Panc1 (cell line): Measurements from ENCODE around the gene CHRNA1. TPM values are rescaled to one million over a fixed set of nuclear protein-coding genes. Genes with fewer than 3 reads are reported as not detected.

Experiments used
- ATAC-seq: fragments of 200-7000 bp; cut with Tn5 transposase; 2 replicates; pipeline ENCODE4 v1.9.1; 2020; ENCODE audit warnings: mild to moderate bottlenecking, moderate library complexity
- BruUV-seq: library from RNA; stranded (reverse); fragments of 400-500 nt; replicated peaks from 2 replicates; lab custom pipeline; 2021; lab: Mats Ljungman, UMichigan
- CTCF ChIA-PET: fragments of 300-600 bp; sonication (Branson Sonifier 250); formaldehyde crosslinking; loops from one replicate; lab custom pipeline; 2022; ENCODE audit warnings: antibody characterized with exemption; lab: Charles Lee
- POLR2A ChIA-PET: fragments of 300-600 bp; sonication (Branson Sonifier 250); formaldehyde crosslinking; loops from one replicate; lab custom pipeline; 2022; ENCODE audit warnings: antibody characterized with exemption; lab: Charles Lee
- DNase-seq: peaks from one replicate; pipeline ENCODE4 v3.0.0-alpha.2; 2010; ENCODE audit warnings: low read depth, low spot score
- H3K27ac ChIP-seq: 2 replicates; pipeline ENCODE4 v1.5.1; 2011; ENCODE audit warnings: mild to moderate bottlenecking, low read length, inconsistent platforms
- H3K27me3 ChIP-seq: fragments of 200-500 bp; sonication (Bioruptor generic); 2 replicates; pipeline ENCODE4 v1.6.0; 2014; ENCODE audit warnings: low read length, inconsistent platforms; ENCODE audit not compliant: control insufficient read depth, insufficient read depth
- H3K36me3 ChIP-seq: fragments of 200-500 bp; sonication (Bioruptor generic); 2 replicates; pipeline ENCODE4 v1.5.1; 2014; ENCODE audit warnings: inconsistent platforms, mild to moderate bottlenecking, low read length, moderate library complexity; ENCODE audit not compliant: control insufficient read depth, insufficient read depth
- H3K4me1 ChIP-seq: 2 replicates; pipeline ENCODE4 v1.5.1; 2011; ENCODE audit warnings: inconsistent platforms, mild to moderate bottlenecking, low read length, moderate library complexity; ENCODE audit not compliant: control insufficient read depth, insufficient read depth
- H3K4me3 ChIP-seq, 2 experiments: 2 replicates each; pipeline ENCODE4 v1.5.1; 2011 to 2012; ENCODE audit warnings: low read depth in 2 of 2, low read length in 2 of 2, mild to moderate bottlenecking in 2 of 2, inconsistent platforms in 1 of 2, moderate library complexity in 1 of 2
- H3K9me3 ChIP-seq: fragments of 200-500 bp; sonication (Bioruptor generic); 2 replicates; pipeline ENCODE4 v1.5.1; 2014; ENCODE audit warnings: low read depth, mild to moderate bottlenecking, inconsistent platforms, low read length, moderate library complexity; ENCODE audit not compliant: control insufficient read depth, insufficient read depth
- CTCF ChIP-seq: fragments of 450-650 bp; IDR thresholded peaks from 2 replicates; pipeline ENCODE4 v1.5.1; 2017; ENCODE audit warnings: mild to moderate bottlenecking
- POLR2AphosphoS5 ChIP-seq: IDR thresholded peaks from 2 replicates; pipeline ENCODE4 v1.6.1; 2012; ENCODE audit warnings: mild to moderate bottlenecking, low read depth, low read length, moderate library complexity
- REST ChIP-seq, 2 experiments: IDR thresholded peaks; 2 replicates each; pipeline ENCODE4 v1.6.1; 2011 to 2012; ENCODE audit warnings: low read depth in 2 of 2, control low read depth in 1 of 2, low read length in 1 of 2, mild to moderate bottlenecking in 1 of 2, moderate library complexity in 1 of 2; ENCODE audit not compliant: insufficient read depth in 1 of 2
- SIN3A ChIP-seq: IDR thresholded peaks from 2 replicates; pipeline ENCODE4 v1.6.1; 2012; ENCODE audit warnings: low read depth, mild to moderate bottlenecking, low read length, moderate library complexity, borderline replicate concordance; ENCODE audit not compliant: insufficient read depth
- TCF7L2 ChIP-seq: IDR thresholded peaks from 2 replicates; pipeline ENCODE4 v1.6.1; 2011; ENCODE audit warnings: mild to moderate bottlenecking, low read depth, low read length, inconsistent platforms
- in situ Hi-C: cut with HindIII; loops from 2 replicates; pipeline ENCODE4 v1.10.0; 2016; ENCODE audit warnings: low sequenced_read_pairs, low pct_unique_long_range_greater_than_20kb
- intact Hi-C: fragments of 100-400 bp; cut with micrococcal nuclease; formaldehyde crosslinking; loops from one replicate; pipeline ENCODE4 v1.10.0; 2022; ENCODE audit not compliant: unreplicated experiment
- total RNA-seq: library from RNA; stranded (reverse); gene quantifications from one replicate; pipeline ENCODE4 v1.2.1, GENCODE V29; 2021; ENCODE audit not compliant: unreplicated experiment

CHRNA1 gene
- total RNA-seq, 1 experiment from 2014 or later = not detected

DNA sequence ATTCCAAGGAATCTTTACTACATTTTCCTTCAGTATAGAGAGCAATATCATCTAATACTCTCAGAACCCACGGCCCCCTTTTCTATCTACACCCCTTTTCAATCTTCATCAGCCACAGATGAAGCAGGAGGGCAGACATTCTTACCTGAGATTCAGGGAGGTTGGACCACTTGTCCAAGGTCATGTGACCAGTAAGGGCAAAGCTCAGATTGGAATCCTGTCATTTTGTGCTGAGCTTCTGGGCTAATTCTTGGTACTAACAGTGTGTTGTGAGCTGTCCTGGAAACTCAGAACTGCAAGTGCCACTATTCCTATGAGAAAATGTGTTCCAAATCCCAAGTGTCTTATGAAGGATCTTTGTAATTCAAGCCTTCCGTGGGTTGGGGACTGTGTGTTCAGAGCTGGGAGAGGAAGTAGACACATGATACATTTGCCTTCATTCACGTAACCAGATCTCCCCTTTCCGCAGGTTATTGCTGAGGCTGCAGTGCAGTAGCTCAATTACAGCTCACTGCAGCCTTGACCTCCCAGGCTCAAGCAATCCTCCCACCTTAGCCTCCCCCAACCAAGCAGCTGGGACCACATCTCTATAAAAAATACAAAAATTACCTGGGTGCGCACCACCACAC, 3.3 kb downstream of the CHRNA1 start:
- no peak for ATAC-seq
- intact Hi-C loops = no loop called here
- POLR2A ChIA-PET = interaction anchor here (0.7 kb wide), 1 partner anchor 110 kb away, joined by 3 read pairs; no protein-coding TSS in a partner anchor

DNA sequence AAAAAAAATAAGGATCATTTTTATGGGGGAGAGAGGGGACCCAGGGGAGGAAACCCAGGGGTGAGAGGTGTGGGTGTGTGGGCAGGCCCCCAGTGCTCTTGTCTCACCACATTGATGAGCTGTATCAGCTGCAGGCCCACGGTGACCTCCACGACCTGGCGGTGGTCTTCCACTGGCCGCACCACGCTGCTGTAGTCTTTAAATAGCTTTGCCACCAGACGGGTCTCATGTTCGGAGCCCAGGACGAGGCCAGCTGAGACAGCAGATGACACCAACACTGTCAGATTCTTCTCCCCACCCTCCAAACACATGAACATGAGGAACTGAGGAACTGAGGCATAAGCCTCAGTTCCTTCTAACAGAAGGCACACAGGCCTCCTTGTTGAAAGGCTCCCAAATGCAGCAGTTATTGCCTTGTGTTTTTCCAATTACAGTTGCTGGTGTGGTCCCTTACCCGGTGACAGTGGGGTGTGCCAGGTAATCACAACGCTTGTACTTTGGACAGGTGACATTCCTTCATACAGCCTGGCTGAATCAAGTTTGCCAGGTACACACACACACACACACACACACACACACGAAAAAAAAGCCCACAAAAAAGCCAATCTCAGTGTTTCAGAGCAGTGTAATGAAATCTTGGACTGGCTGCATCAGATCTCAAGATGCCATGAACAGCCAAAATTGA, 4.7 kb downstream of the CHRNA1 start:
- Histone ChIP-seq H3K36me3 (no peaks in the 10 kb centered on the region), H3K4me3 (no peak overlapping the region), H3K4me1 (no peaks in the 10 kb centered on the region), H3K27ac (no peak overlapping the region), H3K9me3 (no peaks in the 10 kb centered on the region), H3K27me3 (no peaks in the 10 kb centered on the region)
- no peak for ATAC-seq
- in situ Hi-C loops (no loop called here), intact Hi-C loops (no loop called here)
- no TSS peak for BruUV-seq
- no peak for DNase-seq
- CTCF ChIA-PET = no interaction called here
- TF ChIP-seq REST (IDR thresholded peaks at IDR 0.05; ENCODE audit: insufficient read depth in 1 of 2, low read depth in 2 of 2, low read length in 1 of 2) (no peak), CTCF (no peak), POLR2AphosphoS5 (no peak), TCF7L2 (no peak), SIN3A (no peak)
- POLR2A ChIA-PET = no interaction called here

More for the DNA sequence above, 3.3 kb downstream of the CHRNA1 start:
- Histone ChIP-seq H3K36me3 (no peaks in the 10 kb centered on the region), H3K9me3 (no peaks in the 10 kb centered on the region), H3K4me3 (no peak overlapping the region), H3K27ac (no peak overlapping the region), H3K27me3 (no peaks in the 10 kb centered on the region), H3K4me1 (no peaks in the 10 kb centered on the region)
- CTCF ChIA-PET = no interaction called here
- TF ChIP-seq REST (IDR thresholded peaks at IDR 0.05; ENCODE audit: insufficient read depth in 1 of 2, low read depth in 2 of 2, low read length in 1 of 2) (no peak), POLR2AphosphoS5 (no peak), TCF7L2 (no peak)
- no TSS peak for BruUV-seq
- DNase-seq = no peak
- in situ Hi-C loops = no loop called here
